DMS53 treated with DMSO at 0.1 percent for 48 hours (cell line): ENCODE measurements around the gene SLX4IP.
"Not testable (repeated sequence)": the region's sequence is repeated elsewhere in the genome, so short reads cannot be mapped to it uniquely, and the experiment has no call there.

Experiments used
- DNase-seq: peaks from one replicate; lab custom pipeline; 2025; ENCODE audit not compliant: unreplicated experiment; lab: John Stamatoyannopoulos, UW

Gene SLX4IP

GRCh38 chr20:10434832-10435812 is at the start of gene SLX4IP:
TSS of gene SLX4IP (plus strand) at chr20:10435305. CDS start at chr20:10458205, 22,900 bp downstream.
- DNase-seq: peak; percentile 98

- no peak for DNase-seq
Measured at GRCh38 chr20:10385850-10386544, 49.1 kb upstream of the SLX4IP start.

- no peak for DNase-seq
Measured at GRCh38 chr20:10387686-10388085, 47.4 kb upstream of the SLX4IP start.

GRCh38 chr20:10388597-10388996 is 46.5 kb upstream of the SLX4IP start:
- no peak for DNase-seq

- no peak for DNase-seq
Measured at GRCh38 chr20:10390709-10391108, 44.4 kb upstream of the SLX4IP start.

- DNase-seq: not testable (repeated sequence)
Measured at GRCh38 chr20:10394752-10395151, 40.4 kb upstream of the SLX4IP start.

DNA sequence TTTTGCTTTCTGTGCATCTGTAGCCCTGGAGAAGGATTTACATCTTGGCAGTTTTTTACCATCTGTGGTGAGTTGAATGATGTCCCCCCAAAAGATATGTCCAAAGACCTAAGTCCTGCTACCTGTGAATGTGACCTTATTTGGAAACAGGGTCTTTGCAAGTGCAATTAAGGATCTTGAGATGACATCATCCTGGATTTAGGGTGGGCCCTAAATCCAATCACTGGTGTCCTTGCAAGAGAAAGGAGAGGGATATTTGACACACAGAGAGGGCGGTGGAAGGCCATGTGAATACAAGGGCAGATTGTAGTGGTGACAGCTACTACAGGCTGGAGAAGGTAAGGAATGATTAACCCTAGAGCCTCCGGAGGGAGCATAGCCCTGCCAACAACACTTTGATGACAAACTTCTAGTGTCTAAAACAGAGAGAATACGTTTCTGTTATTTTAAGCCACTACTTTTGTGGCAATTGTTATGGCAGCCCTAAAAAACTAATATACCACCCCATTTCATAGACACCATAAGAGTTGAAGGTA is 36.2 kb upstream of the SLX4IP start:
- no peak for DNase-seq

DNA sequence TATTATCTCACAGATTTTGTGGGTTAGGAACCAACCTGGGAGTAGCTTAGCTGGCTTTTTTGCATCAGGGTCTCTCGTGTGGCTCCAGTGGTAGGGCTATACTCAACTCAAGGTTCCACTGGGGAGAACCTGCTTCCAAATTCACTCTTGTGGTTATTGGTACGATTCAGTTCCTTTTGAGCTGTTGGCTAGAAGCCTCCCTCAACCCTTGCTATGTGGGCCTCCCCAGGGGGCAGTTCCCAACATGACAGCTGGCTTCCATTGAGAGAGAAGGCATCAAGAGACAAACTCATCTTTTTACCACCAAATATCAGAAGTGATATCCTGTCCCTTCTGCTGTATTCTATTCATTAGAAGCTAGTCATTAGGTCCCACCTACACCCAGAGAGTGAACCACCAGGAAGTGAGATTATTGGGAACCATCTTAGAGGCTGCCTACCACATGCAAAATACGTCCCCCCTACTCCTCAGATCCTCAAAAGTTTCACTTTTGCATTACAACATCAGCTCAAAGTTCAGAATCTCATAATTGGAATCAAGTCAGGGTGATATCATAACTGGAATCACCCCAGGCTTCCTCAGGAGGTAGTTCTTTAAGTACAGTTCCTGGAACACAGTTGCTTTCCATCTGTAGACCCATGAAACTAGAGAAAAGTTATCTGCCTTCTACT is 32.0 kb upstream of the SLX4IP start:
- DNase-seq: no peak

- DNase-seq: no peak
Measured at GRCh38 chr20:10404023-10404628, 31.0 kb upstream of the SLX4IP start.

DNA sequence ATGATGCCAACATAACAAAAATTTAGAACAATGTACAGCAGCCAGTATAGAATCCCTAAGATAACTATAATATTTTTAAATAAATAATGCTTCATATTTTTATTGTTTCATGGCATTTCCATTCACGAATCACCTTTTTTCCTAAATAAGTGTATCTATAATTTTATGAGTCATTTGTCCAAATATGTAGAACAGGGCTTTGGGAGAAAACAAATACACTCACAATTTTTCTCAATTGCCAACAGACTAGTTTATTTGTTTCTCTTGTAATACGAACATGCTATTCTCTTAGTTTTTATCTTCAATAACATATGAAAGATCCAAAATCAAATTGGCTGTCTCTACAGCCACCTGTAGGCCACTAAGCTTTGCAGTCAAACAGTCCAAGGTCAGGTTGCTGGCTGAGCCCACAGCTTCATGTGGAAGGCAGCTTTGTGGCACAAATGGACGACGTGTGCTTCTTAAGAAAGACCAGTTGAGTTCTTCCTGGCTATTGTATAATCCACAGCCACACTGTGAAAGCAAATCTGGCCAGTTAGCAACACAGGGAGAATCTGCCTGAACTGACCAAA is 30.1 kb upstream of the SLX4IP start:
- DNase-seq: no peak

- no peak for DNase-seq
Measured at GRCh38 chr20:10408108-10408813, 26.8 kb upstream of the SLX4IP start.

DNA sequence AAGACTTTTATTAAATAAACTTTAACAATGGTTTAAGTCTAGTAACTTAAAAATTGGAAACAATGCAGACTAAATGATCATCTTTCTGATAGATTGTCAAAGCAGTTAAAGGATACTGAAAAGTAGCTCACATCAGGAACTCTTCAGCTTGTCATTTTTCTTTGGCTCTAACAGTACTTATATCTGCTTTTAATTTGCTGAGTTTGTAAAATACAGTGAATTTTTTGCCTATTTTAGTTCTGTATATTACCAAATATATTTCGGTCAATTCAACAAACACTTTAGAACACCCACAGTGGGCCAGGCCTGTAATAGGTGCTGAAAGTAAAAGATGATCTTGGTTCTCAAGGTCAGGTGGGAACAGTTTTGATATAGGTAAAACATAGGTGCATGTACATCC is 23.4 kb upstream of the SLX4IP start:
- DNase-seq: no peak

- peak; percentile 4 for DNase-seq
Measured at GRCh38 chr20:10412591-10413408, 22.3 kb upstream of the SLX4IP start.

DNA sequence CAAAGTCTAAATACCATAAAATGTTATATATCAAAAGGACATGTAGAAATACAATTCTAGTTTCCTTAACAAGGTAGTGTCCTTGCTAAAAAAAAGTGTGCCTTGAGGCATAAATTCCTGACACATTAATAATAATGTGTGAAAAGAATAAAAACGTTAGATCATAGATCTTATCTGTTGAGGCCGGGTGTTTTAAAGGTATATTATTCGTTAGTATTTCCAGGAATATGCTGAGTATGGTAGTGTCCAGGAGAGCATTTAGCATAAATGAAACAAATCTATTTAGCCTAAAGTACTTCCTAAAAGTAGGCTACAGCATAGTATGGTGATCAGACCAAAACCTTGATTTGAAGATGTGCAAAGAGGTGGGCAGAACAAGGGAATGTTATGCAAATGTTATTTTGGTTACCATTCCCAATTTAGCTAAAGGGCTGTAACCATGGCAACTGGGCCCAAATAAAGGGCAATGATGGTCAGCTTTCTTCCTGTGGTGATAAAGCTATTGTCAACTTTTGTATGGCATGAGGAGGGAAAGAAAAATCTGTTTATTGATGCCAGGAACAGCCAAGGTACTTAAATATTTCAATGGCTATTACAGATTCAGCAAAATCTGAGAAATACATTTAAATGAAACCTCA is 20.0 kb upstream of the SLX4IP start:
- DNase-seq: no peak

DNA sequence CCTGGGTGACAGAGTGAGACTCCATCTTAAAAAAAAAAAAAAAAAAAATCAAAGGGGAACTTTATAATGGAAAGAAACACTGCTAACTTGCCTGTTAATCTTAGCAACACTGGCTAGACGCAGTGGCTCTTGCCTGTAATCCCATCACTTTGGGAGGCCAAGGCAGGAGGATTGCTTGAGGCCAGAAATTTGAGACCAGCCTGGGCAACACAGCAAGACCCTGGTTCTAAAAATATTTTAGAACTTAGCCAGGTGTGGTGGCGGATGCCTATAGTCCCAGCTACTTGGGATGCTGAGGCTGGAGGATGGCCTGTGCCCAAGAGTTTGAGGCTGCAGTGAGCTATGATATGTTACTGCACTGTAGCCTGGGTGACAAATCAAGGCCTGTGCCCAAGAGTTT is 17.9 kb upstream of the SLX4IP start:
- DNase-seq: not testable (repeated sequence)

GRCh38 chr20:10419550-10420133 is 15.5 kb upstream of the SLX4IP start:
- peak; percentile 39 for DNase-seq

DNA sequence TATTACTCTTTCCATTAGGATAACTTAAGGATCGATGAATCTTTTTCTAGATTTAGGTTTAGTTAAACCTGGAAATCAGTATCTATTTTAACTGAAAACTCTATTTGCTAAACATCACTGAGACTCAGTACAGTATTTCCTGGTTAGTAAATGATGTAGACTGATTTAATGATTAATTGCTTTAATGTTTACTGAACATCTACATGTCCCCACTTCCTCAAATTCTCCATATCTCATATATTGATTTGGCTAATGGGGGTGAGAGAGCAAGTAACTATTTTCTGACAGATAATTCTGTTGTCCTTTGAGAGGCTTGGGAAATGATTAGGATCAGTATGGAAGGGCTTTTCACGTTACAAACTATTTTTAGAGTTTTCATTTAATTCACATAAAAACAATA is 11.4 kb upstream of the SLX4IP start:
- no peak for DNase-seq

DNA sequence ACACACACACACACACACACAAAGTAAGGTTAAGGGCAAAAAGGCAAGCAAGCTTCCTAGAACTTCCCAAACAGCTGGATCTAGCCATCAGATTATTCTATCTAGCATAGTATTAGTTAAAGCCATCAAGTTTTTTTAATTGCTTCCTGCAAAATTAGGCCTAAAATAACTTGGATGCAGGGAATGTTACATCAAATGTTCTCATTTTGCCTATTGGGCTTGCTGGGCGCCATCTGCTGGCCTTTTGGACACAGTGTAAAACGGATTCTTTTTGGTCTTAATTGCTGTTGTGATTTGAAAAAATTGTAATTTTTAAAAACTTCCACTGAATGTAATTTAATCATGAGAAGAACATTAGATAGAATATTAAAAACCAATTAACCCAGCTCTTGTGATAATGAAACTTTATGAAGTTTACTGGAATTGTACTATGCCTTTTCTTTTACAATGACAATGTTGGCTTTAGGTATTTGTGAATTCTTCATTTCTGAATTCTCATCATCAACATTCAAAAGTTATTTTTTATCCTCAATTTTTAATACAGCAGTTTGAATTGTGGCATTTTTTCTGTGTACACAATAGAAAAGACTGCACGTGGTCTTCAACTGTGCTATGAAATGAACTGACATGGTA is 7.9 kb upstream of the SLX4IP start:
- DNase-seq: peak; percentile 17
